Activated T-helper 1 cell treated with anti-CD3 and anti-CD28 coated beads, Interleukin-12 subunit alpha, Interleukin-12 subunit beta, Interleukin-2, Interleukin-4 antibody, amounts not matched to agents 30 ng/mL and 10 ng/mL and 1 ng/mL, durations not matched to agents 14 hours and 24 hours and 36 hours (primary cell): ENCODE measurements around the gene CPO. TPM values are rescaled to one million over a fixed set of nuclear protein-coding genes. Genes with fewer than 3 reads are reported as not detected.

ENCODE experiments used
- DNase-seq: peaks from one replicate; pipeline ENCODE4 v3.0.0; 2021; ENCODE audit warnings: low spot score
- H3K27ac Mint-ChIP-seq: one replicate; pipeline ENCODE4 v1.8.0; 2021; ENCODE audit warnings: mild to moderate bottlenecking, mixed read lengths
- H3K27me3 Mint-ChIP-seq: one replicate; pipeline ENCODE4 v1.8.0; 2022; ENCODE audit warnings: mild to moderate bottlenecking, moderate library complexity, mixed read lengths; ENCODE audit not compliant: insufficient read depth
- H3K36me3 Mint-ChIP-seq: one replicate; pipeline ENCODE4 v1.8.0; 2021; ENCODE audit warnings: low read depth, mixed read lengths
- H3K4me1 Mint-ChIP-seq: one replicate; pipeline ENCODE4 v1.8.0; 2021; ENCODE audit warnings: low read depth, mixed read lengths
- H3K4me3 Mint-ChIP-seq: one replicate; pipeline ENCODE4 v1.8.0; 2021; ENCODE audit warnings: mild to moderate bottlenecking, moderate library complexity, mixed read lengths
- H3K9me3 Mint-ChIP-seq: one replicate; pipeline ENCODE4 v1.8.0; 2021; ENCODE audit warnings: mixed read lengths
- intact Hi-C: fragments of 100-400 bp; cut with micrococcal nuclease; formaldehyde crosslinking; loops from one replicate; pipeline ENCODE4 v1.15.1; 2024
- total RNA-seq: library from RNA; stranded (reverse); gene quantifications from 2 replicates; pipeline ENCODE4 v1.2.3, GENCODE V29; 2022

Gene CPO, protein sequence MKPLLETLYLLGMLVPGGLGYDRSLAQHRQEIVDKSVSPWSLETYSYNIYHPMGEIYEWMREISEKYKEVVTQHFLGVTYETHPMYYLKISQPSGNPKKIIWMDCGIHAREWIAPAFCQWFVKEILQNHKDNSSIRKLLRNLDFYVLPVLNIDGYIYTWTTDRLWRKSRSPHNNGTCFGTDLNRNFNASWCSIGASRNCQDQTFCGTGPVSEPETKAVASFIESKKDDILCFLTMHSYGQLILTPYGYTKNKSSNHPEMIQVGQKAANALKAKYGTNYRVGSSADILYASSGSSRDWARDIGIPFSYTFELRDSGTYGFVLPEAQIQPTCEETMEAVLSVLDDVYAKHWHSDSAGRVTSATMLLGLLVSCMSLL
- not detected in 2 replicates for total RNA-seq

DNA sequence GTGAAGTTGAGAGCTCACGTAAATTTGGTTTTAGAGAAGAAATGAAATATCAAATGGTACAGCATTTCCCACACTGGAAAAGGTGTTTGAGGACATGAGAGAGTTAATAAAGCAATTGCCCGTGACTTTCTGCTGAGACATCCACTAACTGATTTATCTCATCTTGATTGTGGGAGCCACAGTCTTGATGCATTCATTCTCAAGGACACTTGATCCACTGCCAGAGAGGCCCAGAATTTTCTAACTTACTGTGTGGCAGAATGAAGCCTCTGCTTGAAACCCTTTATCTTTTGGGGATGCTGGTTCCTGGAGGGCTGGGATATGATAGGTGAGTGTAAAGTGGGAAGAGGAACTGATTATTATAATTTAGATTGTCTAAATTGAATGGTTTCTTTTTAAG is at the start of gene CPO:
Gene CPO (plus strand): TSS at position 179 of the 400 bp plus-strand sequence. CDS start 82 bp downstream, at position 261.
- H3K27ac Mint-ChIP-seq: no peak within 1 kb of the TSS
- H3K36me3 Mint-ChIP-seq: no peaks in the 10 kb centered on the region
- no peak within 1 kb of the TSS for H3K4me3 Mint-ChIP-seq
- H3K4me1 Mint-ChIP-seq: no peaks in the 10 kb centered on the region
- intact Hi-C loops: no loop called here
- peaks cover 5% of the 10 kb centered on the region for H3K27me3 Mint-ChIP-seq
- no peaks in the 10 kb centered on the region for H3K9me3 Mint-ChIP-seq
- DNase-seq: no peak

DNA sequence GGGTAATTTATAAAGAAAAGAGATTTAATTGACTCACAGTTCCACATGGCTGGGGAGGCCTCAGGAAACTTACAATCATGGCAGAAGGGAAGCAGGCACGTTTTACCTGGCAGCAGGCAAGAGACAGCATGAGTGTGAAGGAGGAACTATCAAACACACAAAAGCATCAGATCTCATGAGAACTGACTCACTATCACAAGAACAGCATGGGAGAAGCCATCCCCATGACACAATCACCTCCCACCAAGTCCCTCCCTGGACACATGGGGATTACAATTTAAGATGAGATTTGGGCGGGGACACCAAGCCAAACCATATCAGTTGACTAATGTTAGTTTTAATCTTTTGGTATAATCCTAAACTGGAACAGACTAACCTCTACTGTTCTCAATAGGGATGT is 49.1 kb upstream of the CPO start:
- no peak for DNase-seq
- Mint-ChIP-seq H3K36me3 (no peaks in the 10 kb centered on the region), H3K4me1 (no peaks in the 10 kb centered on the region), H3K4me3 (no peak overlapping the region), H3K9me3 (no peaks in the 10 kb centered on the region), H3K27me3 (no peaks in the 10 kb centered on the region), H3K27ac (no peak overlapping the region)
- intact Hi-C loops: no loop called here

DNA sequence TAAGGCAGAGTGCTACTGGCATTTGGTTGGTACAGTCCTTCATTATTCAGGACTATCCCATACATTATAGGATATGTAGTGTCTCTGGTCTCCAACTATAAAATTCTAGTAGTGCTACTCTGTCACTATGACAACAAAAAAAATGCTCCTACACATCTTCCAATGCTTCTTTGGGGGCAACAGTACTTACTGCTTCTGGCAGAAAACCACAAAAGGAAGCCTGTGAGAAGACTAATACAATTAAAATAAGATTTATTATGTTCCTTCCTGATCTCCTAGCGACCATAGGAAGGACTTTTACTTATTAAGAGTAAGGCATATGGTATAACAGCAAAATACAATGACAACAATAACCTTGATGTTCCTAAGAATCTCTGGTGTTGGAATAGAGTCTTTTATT is 48.4 kb upstream of the CPO start:
- intact Hi-C loops: no loop called here
- H3K4me3 Mint-ChIP-seq: no peak overlapping the region

DNA sequence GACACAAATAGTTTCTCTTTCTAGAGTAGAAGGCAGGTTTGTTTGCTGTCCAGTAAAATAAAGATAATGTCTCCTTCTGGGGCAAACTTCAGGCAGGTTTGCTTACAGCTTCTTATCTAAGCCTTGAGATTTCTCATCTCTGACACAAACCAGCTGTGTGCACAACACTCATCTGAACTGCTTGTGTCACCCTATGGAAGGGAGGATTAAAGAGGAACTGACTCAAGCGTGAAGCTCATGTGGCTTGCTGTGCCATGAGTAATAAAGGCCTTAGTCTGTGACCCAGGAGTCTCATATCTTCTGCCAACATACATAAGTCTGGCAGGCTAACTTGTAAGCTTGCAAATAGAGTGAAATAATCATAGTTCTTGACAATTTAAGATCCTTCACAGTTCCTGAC is 24.2 kb upstream of the CPO start:
- DNase-seq: no peak

More for the DNA sequence above, 48.4 kb upstream of the CPO start:
- no peaks in the 10 kb centered on the region for H3K4me1 Mint-ChIP-seq
- H3K27ac Mint-ChIP-seq: no peak overlapping the region
- no peaks in the 10 kb centered on the region for H3K9me3 Mint-ChIP-seq
- H3K36me3 Mint-ChIP-seq: no peaks in the 10 kb centered on the region
- no peaks in the 10 kb centered on the region for H3K27me3 Mint-ChIP-seq
- DNase-seq: no peak

DNA sequence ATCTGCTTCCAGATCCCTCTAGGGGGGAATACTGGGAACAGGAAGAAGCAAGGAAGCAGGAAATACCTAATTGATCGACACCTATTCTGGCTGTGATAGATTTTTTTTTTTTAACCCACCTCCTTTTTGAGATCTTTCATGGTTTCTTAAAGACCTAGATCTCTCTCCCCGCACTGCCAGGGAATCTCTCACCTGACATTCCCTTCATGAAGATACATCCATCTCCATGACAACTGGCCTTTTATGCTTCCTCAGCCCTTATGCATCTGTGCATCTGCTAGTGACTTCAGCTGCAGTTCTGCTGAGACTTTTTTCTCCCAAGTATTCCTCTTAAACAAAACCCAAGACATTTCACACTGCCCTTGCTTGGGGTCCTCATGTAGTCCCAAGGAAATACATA is 21.1 kb upstream of the CPO start:
- DNase-seq: no peak
- Mint-ChIP-seq H3K4me3 (no peak overlapping the region), H3K4me1 (no peaks in the 10 kb centered on the region), H3K9me3 (peaks cover 3% of the 10 kb centered on the region), H3K36me3 (no peaks in the 10 kb centered on the region), H3K27ac (no peak overlapping the region), H3K27me3 (peaks cover 6% of the 10 kb centered on the region)
- intact Hi-C loops: no loop called here

More for the DNA sequence above, 24.2 kb upstream of the CPO start:
- no peaks in the 10 kb centered on the region for H3K4me1 Mint-ChIP-seq
- H3K4me3 Mint-ChIP-seq: no peak overlapping the region
- peaks cover 5% of the 10 kb centered on the region for H3K27me3 Mint-ChIP-seq
- intact Hi-C loops: no loop called here
- H3K27ac Mint-ChIP-seq: no peak overlapping the region
- H3K36me3 Mint-ChIP-seq: no peaks in the 10 kb centered on the region
- peaks cover 3% of the 10 kb centered on the region for H3K9me3 Mint-ChIP-seq

DNA sequence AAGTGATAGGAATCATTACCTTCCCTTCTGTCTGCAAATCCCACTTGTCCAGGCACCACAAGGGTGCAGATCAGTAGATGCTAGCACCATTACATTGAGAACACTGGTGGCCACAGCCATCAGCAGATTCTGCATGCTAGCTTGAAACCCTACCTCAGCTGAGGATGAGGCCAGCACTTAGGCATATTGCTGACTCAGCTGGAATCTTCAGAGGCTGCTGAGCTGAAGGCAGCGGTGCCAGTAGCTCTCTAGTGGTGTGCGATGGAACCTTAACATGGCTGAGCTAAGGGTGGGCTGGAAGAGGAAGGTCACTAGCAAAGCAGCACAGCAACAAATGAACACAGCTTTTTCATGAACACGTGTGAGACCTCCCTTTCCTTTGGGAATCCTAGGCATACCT is 19.0 kb upstream of the CPO start:
- H3K4me3 Mint-ChIP-seq: no peak overlapping the region
- H3K4me1 Mint-ChIP-seq: no peaks in the 10 kb centered on the region
- intact Hi-C loops: no loop called here
- H3K27me3 Mint-ChIP-seq: peaks cover 7% of the 10 kb centered on the region
- H3K36me3 Mint-ChIP-seq: no peaks in the 10 kb centered on the region
- H3K27ac Mint-ChIP-seq: no peak overlapping the region
- H3K9me3 Mint-ChIP-seq: no peaks in the 10 kb centered on the region
- no peak for DNase-seq

DNA sequence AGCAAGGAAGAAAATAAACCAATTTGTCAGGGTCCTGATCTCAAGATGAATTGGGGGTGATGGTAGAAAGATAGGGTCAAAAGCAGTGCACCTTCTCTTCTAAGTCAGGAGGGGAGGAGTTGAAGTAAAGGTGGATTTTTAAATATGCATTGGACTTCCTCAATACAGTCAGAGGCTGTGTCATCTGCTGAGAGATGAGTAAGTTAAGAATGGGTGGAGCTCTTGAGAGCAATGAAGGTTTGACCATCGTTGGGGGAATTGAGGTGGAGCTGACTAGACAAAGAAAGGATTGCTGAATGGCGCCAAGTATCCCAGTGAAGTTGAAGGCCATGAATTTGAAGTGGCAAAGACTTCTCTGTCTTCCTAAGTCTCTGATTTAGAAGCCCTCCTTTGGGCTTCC is 18.4 kb upstream of the CPO start:
- Mint-ChIP-seq H3K9me3 (no peaks in the 10 kb centered on the region), H3K27ac (no peak overlapping the region), H3K36me3 (no peaks in the 10 kb centered on the region), H3K4me1 (no peaks in the 10 kb centered on the region), H3K4me3 (no peak overlapping the region), H3K27me3 (peaks cover 7% of the 10 kb centered on the region)
- intact Hi-C loops: no loop called here
- no peak for DNase-seq

DNA sequence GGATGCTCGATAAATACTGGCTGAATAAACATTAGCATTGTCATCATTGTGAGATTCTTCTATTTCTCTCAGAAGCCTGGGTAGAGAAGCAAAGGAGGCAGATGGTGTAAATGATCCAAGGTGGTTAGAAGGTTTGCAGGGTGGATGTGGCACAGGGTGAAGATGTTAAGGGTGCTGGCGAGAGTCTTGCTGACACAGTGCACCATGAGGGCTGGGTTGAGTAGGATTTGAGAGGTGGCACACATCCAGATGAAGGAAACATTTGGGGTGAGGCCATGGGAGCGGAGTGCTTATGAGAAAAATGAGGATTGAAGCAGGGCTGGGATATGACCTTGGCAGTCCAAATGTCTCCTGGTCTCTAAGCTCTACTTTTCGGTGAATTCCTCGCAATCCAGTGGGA is 17.8 kb upstream of the CPO start:
- Mint-ChIP-seq H3K4me3 (no peak overlapping the region), H3K4me1 (no peaks in the 10 kb centered on the region), H3K27ac (no peak overlapping the region)

DNA sequence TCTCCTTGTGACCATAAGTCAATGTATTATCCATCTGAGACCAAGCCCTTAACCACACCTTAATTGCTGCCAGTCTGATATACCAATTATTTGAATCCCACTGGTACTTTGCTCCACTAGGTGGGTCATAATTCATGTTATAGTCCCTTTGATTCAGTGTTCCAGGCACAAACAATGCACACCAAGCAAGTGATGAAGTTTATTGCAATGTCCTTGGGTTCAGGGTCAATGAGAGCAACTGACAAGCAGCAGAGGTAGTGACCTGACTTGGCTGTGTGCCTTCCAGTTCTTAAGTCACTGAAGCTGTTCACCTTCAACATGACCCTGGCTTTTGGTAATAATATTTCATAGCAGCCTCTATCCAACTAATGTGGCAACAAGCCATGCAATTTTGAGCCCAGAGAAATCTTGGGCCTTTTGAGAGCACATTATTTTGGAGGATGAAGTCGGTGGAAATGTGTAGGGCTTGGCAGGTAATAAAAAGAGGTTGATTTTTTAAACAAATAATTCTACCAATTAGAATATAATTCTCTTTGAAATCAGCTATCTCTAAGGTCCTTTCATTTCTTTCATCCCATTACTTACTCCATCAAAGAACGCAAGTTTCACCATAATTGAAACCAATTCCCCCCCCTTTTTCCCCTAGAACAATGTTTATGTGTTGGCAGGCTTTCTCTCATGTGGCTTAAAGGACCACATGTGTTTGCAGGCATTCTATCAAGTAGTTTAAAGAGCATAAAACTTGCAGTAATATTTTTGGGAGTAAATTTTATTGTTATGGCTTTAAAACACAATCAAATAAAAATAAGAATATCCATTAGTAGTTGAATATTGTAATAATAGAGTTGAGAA is 3.1 kb upstream of the CPO start:
- Mint-ChIP-seq H3K4me1 (no peaks in the 10 kb centered on the region), H3K4me3 (no peak overlapping the region), H3K9me3 (no peaks in the 10 kb centered on the region), H3K36me3 (no peaks in the 10 kb centered on the region), H3K27ac (no peak overlapping the region), H3K27me3 (peaks cover 2% of the 10 kb centered on the region)
- intact Hi-C loops: no loop called here
- no peak for DNase-seq

More for the DNA sequence above, 17.8 kb upstream of the CPO start:
- Mint-ChIP-seq H3K27me3 (peaks cover 7% of the 10 kb centered on the region), H3K9me3 (peaks cover 5% of the 10 kb centered on the region), H3K36me3 (no peaks in the 10 kb centered on the region)
- intact Hi-C loops: no loop called here
- no peak for DNase-seq

DNA sequence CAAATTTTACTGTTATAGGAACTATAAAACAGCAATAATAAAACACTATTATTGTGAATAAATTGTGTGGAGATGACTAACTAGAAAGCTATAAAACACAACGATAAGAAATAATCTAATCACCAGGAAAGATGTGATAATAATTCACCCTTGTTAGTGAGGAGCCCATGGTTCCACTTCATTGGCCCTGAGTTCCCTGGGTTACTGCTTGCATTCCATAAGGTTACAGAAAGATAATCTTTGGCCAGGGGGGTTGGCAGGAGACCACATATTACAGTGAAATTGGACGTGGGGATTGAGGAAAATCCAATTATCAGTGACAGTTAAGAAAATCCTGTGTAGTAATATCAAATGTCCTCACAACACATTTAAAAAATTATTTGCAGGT is 2.5 kb upstream of the CPO start:
- no peak overlapping the region for H3K27ac Mint-ChIP-seq
- H3K4me1 Mint-ChIP-seq: no peaks in the 10 kb centered on the region
- intact Hi-C loops: no loop called here
- H3K4me3 Mint-ChIP-seq: no peak overlapping the region
- H3K27me3 Mint-ChIP-seq: peaks cover 2% of the 10 kb centered on the region
- no peak for DNase-seq
- no peaks in the 10 kb centered on the region for H3K36me3 Mint-ChIP-seq
- H3K9me3 Mint-ChIP-seq: no peaks in the 10 kb centered on the region

DNA sequence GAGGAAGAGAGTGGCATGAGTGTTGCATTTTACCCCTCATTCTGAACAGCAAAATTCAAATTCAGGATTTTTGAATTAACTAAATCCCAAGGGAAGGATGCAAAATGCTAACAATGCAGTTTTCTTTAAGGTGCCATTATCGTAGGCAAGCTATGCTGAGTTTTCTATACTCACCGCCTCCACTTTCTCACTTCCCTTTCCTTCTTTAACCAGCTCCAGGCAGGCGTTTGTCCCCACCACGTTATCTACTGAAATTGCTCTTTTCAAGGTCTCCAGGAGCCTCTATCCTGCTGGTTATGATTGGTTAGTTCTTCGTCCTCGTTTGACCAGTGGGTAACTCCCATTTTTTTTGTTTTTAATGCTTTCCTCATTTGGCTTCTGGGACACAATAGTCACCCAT is 1.8 kb upstream of the CPO start:
- DNase-seq: no peak
- H3K4me3 Mint-ChIP-seq: no peak overlapping the region
- intact Hi-C loops: no loop called here
- no peaks in the 10 kb centered on the region for H3K36me3 Mint-ChIP-seq
- no peaks in the 10 kb centered on the region for H3K4me1 Mint-ChIP-seq
- H3K9me3 Mint-ChIP-seq: no peaks in the 10 kb centered on the region
- peaks cover 2% of the 10 kb centered on the region for H3K27me3 Mint-ChIP-seq
- no peak overlapping the region for H3K27ac Mint-ChIP-seq

DNA sequence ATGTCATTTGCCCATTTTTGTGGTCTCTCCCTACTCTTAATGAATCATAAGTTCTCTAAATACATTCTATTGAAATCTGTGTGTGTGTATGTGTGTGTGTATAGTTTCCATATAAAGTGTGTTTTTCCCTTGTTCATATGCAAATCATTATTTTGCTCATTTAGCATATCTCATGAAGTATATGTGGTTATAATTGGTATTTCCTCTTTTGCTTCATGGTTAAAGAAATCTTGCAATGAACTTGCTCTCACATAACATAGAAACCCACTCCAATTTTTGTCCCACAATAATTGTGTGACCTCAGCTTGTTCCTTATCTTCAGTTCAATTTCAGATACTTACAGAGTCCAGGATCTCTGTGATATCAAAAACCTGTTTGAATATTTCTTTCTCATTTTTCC is 1.2 kb downstream of the CPO start:
- intact Hi-C loops: no loop called here

More for the DNA sequence above, 1.2 kb downstream of the CPO start:
- H3K27me3 Mint-ChIP-seq: peaks cover 5% of the 10 kb centered on the region
- no peaks in the 10 kb centered on the region for H3K9me3 Mint-ChIP-seq
- no peaks in the 10 kb centered on the region for H3K4me1 Mint-ChIP-seq
- no peak overlapping the region for H3K27ac Mint-ChIP-seq
- H3K4me3 Mint-ChIP-seq: no peak overlapping the region
- DNase-seq: no peak
- no peaks in the 10 kb centered on the region for H3K36me3 Mint-ChIP-seq
